OCI-LY3 (cell line): Measurements from ENCODE around the gene PRKAR1B.

Experiments
- H2AFZ ChIP-seq: fragments of 200-600, 300-600 bp; shearing (Covaris generic); 2 replicates; pipeline ENCODE4 v1.6.0; 2014; ENCODE audit warnings: antibody characterized with exemption, low read depth, low read length
- H3K27ac ChIP-seq: fragments of 200-600, 300-600 bp; sonication (generic); 2 replicates; pipeline ENCODE4 v1.5.1; 2014; ENCODE audit warnings: mild to moderate bottlenecking, low read length, moderate library complexity, mixed read lengths
- H3K27me3 ChIP-seq: fragments of 200-600, 300-600 bp; sonication (generic); 2 replicates; pipeline ENCODE4 v1.6.1; 2014; ENCODE audit warnings: low read depth, low read length, mixed read lengths
- H3K36me3 ChIP-seq: fragments of 200-600, 300-600 bp; sonication (generic); replicated peaks from 2 replicates; pipeline ENCODE3; 2014; ENCODE audit warnings: low read depth, low read length, mixed read lengths
- H3K4me1 ChIP-seq: fragments of 300-600, 200-600 bp; sonication (generic); 2 replicates; pipeline ENCODE4 v1.6.1; 2014; ENCODE audit warnings: low read length, mixed read lengths
- H3K4me2 ChIP-seq: fragments of 200-600, 300-600 bp; sonication (generic); 2 replicates; pipeline ENCODE4 v1.6.1; 2014; ENCODE audit warnings: low read length, mixed read lengths
- H3K4me3 ChIP-seq: fragments of 300-600, 200-600 bp; sonication (generic); 2 replicates; pipeline ENCODE4 v1.5.1; 2014; ENCODE audit warnings: antibody characterized with exemption, mild to moderate bottlenecking, low read length, moderate library complexity
- H3K79me2 ChIP-seq: fragments of 300-600, 200-600 bp; shearing (Covaris generic); 2 replicates; pipeline ENCODE4 v1.6.1; 2014; ENCODE audit warnings: mild to moderate bottlenecking, low read length, mixed read lengths
- H3K9ac ChIP-seq: fragments of 300-600, 200-600 bp; shearing (Covaris generic); 2 replicates; pipeline ENCODE4 v1.6.0; 2014; ENCODE audit warnings: mild to moderate bottlenecking, low read length, moderate library complexity
- H3K9me3 ChIP-seq: fragments of 200-600, 300-600 bp; shearing (Covaris generic); 2 replicates; pipeline ENCODE4 v1.6.1; 2014; ENCODE audit warnings: low read length, mixed read lengths; ENCODE audit not compliant: insufficient read depth
- H4K20me1 ChIP-seq: fragments of 200-600, 300-600 bp; sonication (generic); 2 replicates; pipeline ENCODE4 v1.6.1; 2016; ENCODE audit warnings: low read length, mixed read lengths; ENCODE audit not compliant: insufficient read depth
- EZH2phosphoT487 ChIP-seq: fragments of 200-600 bp; shearing (Covaris generic); IDR thresholded peaks from 2 replicates; pipeline ENCODE4 v1.6.1; 2018; ENCODE audit warnings: antibody characterized with exemption, mixed run types, low read depth
- TF ChIP-seq, protein P1 (sequence below): fragments of 200-600, 300-600 bp; sonication (generic); IDR thresholded peaks from 2 replicates; pipeline ENCODE4 v1.5.1; 2014; ENCODE audit warnings: antibody characterized with exemption, low read length, low read depth

Gene PRKAR1B

GRCh38 chr7:713139-713457 is 14.0 kb downstream of the PRKAR1B start:
- no peak overlapping the region for H3K4me2 ChIP-seq
- H3K9me3 ChIP-seq: no peaks in the 10 kb centered on the region
- no peak overlapping the region for H2AFZ ChIP-seq
- TF ChIP-seq EZH2phosphoT487: no peak
- TF ChIP-seq, protein P1, sequence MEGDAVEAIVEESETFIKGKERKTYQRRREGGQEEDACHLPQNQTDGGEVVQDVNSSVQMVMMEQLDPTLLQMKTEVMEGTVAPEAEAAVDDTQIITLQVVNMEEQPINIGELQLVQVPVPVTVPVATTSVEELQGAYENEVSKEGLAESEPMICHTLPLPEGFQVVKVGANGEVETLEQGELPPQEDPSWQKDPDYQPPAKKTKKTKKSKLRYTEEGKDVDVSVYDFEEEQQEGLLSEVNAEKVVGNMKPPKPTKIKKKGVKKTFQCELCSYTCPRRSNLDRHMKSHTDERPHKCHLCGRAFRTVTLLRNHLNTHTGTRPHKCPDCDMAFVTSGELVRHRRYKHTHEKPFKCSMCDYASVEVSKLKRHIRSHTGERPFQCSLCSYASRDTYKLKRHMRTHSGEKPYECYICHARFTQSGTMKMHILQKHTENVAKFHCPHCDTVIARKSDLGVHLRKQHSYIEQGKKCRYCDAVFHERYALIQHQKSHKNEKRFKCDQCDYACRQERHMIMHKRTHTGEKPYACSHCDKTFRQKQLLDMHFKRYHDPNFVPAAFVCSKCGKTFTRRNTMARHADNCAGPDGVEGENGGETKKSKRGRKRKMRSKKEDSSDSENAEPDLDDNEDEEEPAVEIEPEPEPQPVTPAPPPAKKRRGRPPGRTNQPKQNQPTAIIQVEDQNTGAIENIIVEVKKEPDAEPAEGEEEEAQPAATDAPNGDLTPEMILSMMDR: no peak
- H3K27me3 ChIP-seq: no peaks in the 10 kb centered on the region
- no peaks in the 10 kb centered on the region for H3K79me2 ChIP-seq
- no peaks in the 10 kb centered on the region for H4K20me1 ChIP-seq
- H3K27ac ChIP-seq: no peak overlapping the region
- H3K4me3 ChIP-seq: no peak overlapping the region
- no peak overlapping the region for H3K9ac ChIP-seq
- H3K36me3 ChIP-seq: no peaks in the 10 kb centered on the region
- H3K4me1 ChIP-seq: no peaks in the 10 kb centered on the region

GRCh38 chr7:712381-713138 is 14.5 kb downstream of the PRKAR1B start:
- no peaks in the 10 kb centered on the region for H3K27me3 ChIP-seq
- H3K4me1 ChIP-seq: no peaks in the 10 kb centered on the region
- no peak overlapping the region for H3K4me2 ChIP-seq
- no peak overlapping the region for H3K4me3 ChIP-seq
- H4K20me1 ChIP-seq: no peaks in the 10 kb centered on the region
- no peaks in the 10 kb centered on the region for H3K79me2 ChIP-seq
- H3K9me3 ChIP-seq: no peaks in the 10 kb centered on the region
- no peak overlapping the region for H3K27ac ChIP-seq
- TF ChIP-seq EZH2phosphoT487: no peak
- TF ChIP-seq, protein P1: no peak
- no peak overlapping the region for H2AFZ ChIP-seq
- H3K36me3 ChIP-seq: no peaks in the 10 kb centered on the region
- H3K9ac ChIP-seq: no peak overlapping the region

GRCh38 chr7:711922-712380 is 15.1 kb downstream of the PRKAR1B start:
- no peaks in the 10 kb centered on the region for H3K36me3 ChIP-seq
- H3K4me1 ChIP-seq: no peaks in the 10 kb centered on the region
- H2AFZ ChIP-seq: no peak overlapping the region
- no peak overlapping the region for H3K4me2 ChIP-seq
- H3K27me3 ChIP-seq: no peaks in the 10 kb centered on the region
- H4K20me1 ChIP-seq: no peaks in the 10 kb centered on the region
- H3K9ac ChIP-seq: no peak overlapping the region
- H3K4me3 ChIP-seq: no peak overlapping the region
- no peaks in the 10 kb centered on the region for H3K79me2 ChIP-seq
- no peaks in the 10 kb centered on the region for H3K9me3 ChIP-seq
- no peak for TF ChIP-seq EZH2phosphoT487
- TF ChIP-seq, protein P1: no peak
- no peak overlapping the region for H3K27ac ChIP-seq

GRCh38 chr7:711093-711921 is 15.8 kb downstream of the PRKAR1B start:
- no peaks in the 10 kb centered on the region for H3K79me2 ChIP-seq
- H4K20me1 ChIP-seq: no peaks in the 10 kb centered on the region
- TF ChIP-seq, protein P1: no peak
- TF ChIP-seq EZH2phosphoT487: no peak
- no peaks in the 10 kb centered on the region for H3K4me1 ChIP-seq
- no peaks in the 10 kb centered on the region for H3K27me3 ChIP-seq
- no peak overlapping the region for H3K9ac ChIP-seq
- H3K9me3 ChIP-seq: no peaks in the 10 kb centered on the region
- H3K36me3 ChIP-seq: no peaks in the 10 kb centered on the region
- no peak overlapping the region for H2AFZ ChIP-seq
- H3K4me3 ChIP-seq: no peak overlapping the region
- no peak overlapping the region for H3K4me2 ChIP-seq
- H3K27ac ChIP-seq: no peak overlapping the region
